ENCODE data around the gene SMPD3. TPM values are rescaled to one million over a fixed set of nuclear protein-coding genes. Genes with fewer than 3 reads are reported as not detected.

Gene SMPD3
- total and polyA plus RNA-seq, 2 experiments from 2014 or later: 0.57 to 0.83 TPM

- H3K4me1 Mint-ChIP-seq: peaks cover 30% of the 10 kb centered on the region
- no peaks in the 10 kb centered on the region for H3K27me3 ChIP-seq (ENCODE audit: insufficient read depth)
- DNase-seq (ENCODE audit: low spot score) (no peak), ATAC-seq (no peak)
- H4K20me1 ChIP-seq (replicated peaks; ENCODE audit: insufficient read depth): no peaks in the 10 kb centered on the region
- no peak overlapping the region for H3K4me2 ChIP-seq
- H3K4me3 ChIP-seq: no peak overlapping the region
- H3K4me1 ChIP-seq (ENCODE audit: insufficient read depth): peaks cover 22% of the 10 kb centered on the region
- no peaks in the 10 kb centered on the region for H3K79me2 ChIP-seq (replicated peaks; ENCODE audit: insufficient read depth)
- no peaks in the 10 kb centered on the region for H3K9me2 ChIP-seq (ENCODE audit: insufficient read depth)
- peak overlapping the region; percentile 72 for H2AFZ ChIP-seq
- no peaks in the 10 kb centered on the region for H3K9me3 Mint-ChIP-seq
- H3K4me3 Mint-ChIP-seq: no peak overlapping the region
- peaks cover 3% of the 10 kb centered on the region for H3K27me3 Mint-ChIP-seq (ENCODE audit: insufficient read depth, low read depth, poor library complexity)
- no peak overlapping the region for H3K27ac Mint-ChIP-seq
- H3K36me3 ChIP-seq (ENCODE audit: insufficient read depth): no peaks in the 10 kb centered on the region
- TF ChIP-seq CTCF (conservative IDR thresholded peaks at IDR 0.05; ENCODE audit: low read depth in 2 of 2) (no peak), POLR2AphosphoS5 (IDR thresholded peaks at IDR 0.05; ENCODE audit: low read depth) (no peak), ZNF114 (CRISPR knock-in tag; IDR thresholded peaks at IDR 0.05) (no peak), ZNF462 (CRISPR knock-in tag; IDR thresholded peaks at IDR 0.05) (no peak), STAT1 (IDR thresholded peaks at IDR 0.05; ENCODE audit: unreplicated experiment) (no peak), EZH2 (IDR thresholded peaks at IDR 0.05; ENCODE audit: low read depth, unreplicated experiment) (no peak), REST (IDR thresholded peaks at IDR 0.05; ENCODE audit: unreplicated experiment) (no peak), CREB1 (CRISPR knock-in tag; IDR thresholded peaks at IDR 0.05; ENCODE audit: low read depth) (no peak), JUNB (IDR thresholded peaks at IDR 0.05; ENCODE audit: unreplicated experiment) (no peak), NANOG (IDR thresholded peaks at IDR 0.05; ENCODE audit: borderline replicate concordance) (no peak), ETS1 (IDR thresholded peaks at IDR 0.05) (no peak), EZH2phosphoT487 (IDR thresholded peaks at IDR 0.05; ENCODE audit: unreplicated experiment) (no peak), ZNF331 (CRISPR knock-in tag; IDR thresholded peaks at IDR 0.05; ENCODE audit: low read depth) (no peak)
- H3K36me3 Mint-ChIP-seq (ENCODE audit: low read depth): no peaks in the 10 kb centered on the region
- no peaks in the 10 kb centered on the region for H3F3A ChIP-seq (replicated peaks; ENCODE audit: low read depth)
- no peak overlapping the region for H3K27ac ChIP-seq (ENCODE audit: low read depth)
Observed at GRCh38 chr16:68381363-68381724, 67.0 kb downstream of the SMPD3 start.
